Fibroblast of villous mesenchyme (primary cell): ENCODE results near the gene CCDC28A. TPM values are rescaled to one million over a fixed set of nuclear protein-coding genes. Genes with fewer than 3 reads are reported as not detected.
A peak's percentile ranks its signal among the peaks of the same experiment; 100 is the strongest.

Experiments used
- DNase-seq: peaks from one replicate; pipeline ENCODE4 v3.0.0-alpha.2; 2010; ENCODE audit warnings: low read depth
- H3K4me3 ChIP-seq: 2 replicates; pipeline ENCODE4 v1.5.1; 2011; ENCODE audit warnings: low read depth, mild to moderate bottlenecking, low read length
- CTCF ChIP-seq: IDR thresholded peaks from 2 replicates; pipeline ENCODE4 v1.5.1; 2012; ENCODE audit warnings: low read depth, mild to moderate bottlenecking, low read length; ENCODE audit not compliant: insufficient read depth
- total RNA-seq: library from RNA; depleted of rRNA; stranded (reverse); fragments of >200 nt; gene quantifications from 2 replicates; pipeline ENCODE4 v1.2.3, GENCODE V29; 2012

The CCDC28A gene
- total RNA-seq, 1 donor: 13.4 TPM

GRCh38 chr6:138787138-138787537, 13.6 kb downstream of the CCDC28A start:
- DNase-seq: no peak
- no peak for TF ChIP-seq CTCF
- H3K4me3 ChIP-seq: no peak overlapping the region

GRCh38 chr6:138795809-138796603, 22.4 kb downstream of the CCDC28A start, which contains the start of gene ECT2L:
Gene ECT2L (plus strand): TSS chr6:138796087. CDS start chr6:138813275, 17,188 bp downstream.
- H3K4me3 ChIP-seq: peak within 1 kb of the TSS; percentile 48
- peak; percentile 54 for DNase-seq
- no peak for TF ChIP-seq CTCF

- H3K4me3 ChIP-seq: no peak overlapping the region
- TF ChIP-seq CTCF: no peak
- DNase-seq: no peak
Measured at GRCh38 chr6:138796771-138797170, 23.2 kb downstream of the CCDC28A start.

- DNase-seq: no peak
- no peak overlapping the region for H3K4me3 ChIP-seq
- TF ChIP-seq CTCF: no peak
Measured at GRCh38 chr6:138797806-138798446, 24.4 kb downstream of the CCDC28A start.

- no peak for DNase-seq
- TF ChIP-seq CTCF: no peak
- H3K4me3 ChIP-seq: no peak overlapping the region
Measured at GRCh38 chr6:138800377-138801150, 27.0 kb downstream of the CCDC28A start.

- DNase-seq: no peak
- no peak for TF ChIP-seq CTCF
- H3K4me3 ChIP-seq: no peak overlapping the region
Measured at GRCh38 chr6:138803331-138803730, 29.8 kb downstream of the CCDC28A start.
